ENCODE measurements around the gene ZNF277.

Gene ZNF277

DNA sequence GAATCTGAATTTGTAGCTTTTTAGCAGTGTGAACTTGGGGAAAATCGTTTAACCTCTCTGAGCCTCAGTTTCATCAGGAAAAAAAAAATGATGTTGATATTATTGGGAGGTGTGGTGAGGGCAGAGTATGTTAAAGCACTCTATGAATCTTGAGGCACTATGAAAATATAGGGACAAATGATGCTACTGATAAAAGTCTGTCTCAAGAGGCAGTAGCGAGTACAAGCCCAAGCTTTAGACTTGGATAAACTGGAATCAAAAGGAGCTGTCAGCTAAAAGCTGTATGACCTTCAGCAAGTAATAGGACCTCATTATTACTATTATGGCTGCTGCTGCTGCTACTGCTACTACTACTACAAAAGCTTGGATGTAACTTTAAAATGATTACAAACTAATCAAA is 8.4 kb downstream of the ZNF277 start:
- peaks cover 5% of the 10 kb centered on the region; the same call in 1 of the 2 replicates for H4K20me1 ChIP-seq (ENCODE audit: low read depth, low read length)
- TF ChIP-seq, protein P1, sequence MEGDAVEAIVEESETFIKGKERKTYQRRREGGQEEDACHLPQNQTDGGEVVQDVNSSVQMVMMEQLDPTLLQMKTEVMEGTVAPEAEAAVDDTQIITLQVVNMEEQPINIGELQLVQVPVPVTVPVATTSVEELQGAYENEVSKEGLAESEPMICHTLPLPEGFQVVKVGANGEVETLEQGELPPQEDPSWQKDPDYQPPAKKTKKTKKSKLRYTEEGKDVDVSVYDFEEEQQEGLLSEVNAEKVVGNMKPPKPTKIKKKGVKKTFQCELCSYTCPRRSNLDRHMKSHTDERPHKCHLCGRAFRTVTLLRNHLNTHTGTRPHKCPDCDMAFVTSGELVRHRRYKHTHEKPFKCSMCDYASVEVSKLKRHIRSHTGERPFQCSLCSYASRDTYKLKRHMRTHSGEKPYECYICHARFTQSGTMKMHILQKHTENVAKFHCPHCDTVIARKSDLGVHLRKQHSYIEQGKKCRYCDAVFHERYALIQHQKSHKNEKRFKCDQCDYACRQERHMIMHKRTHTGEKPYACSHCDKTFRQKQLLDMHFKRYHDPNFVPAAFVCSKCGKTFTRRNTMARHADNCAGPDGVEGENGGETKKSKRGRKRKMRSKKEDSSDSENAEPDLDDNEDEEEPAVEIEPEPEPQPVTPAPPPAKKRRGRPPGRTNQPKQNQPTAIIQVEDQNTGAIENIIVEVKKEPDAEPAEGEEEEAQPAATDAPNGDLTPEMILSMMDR (IDR thresholded peaks at IDR 0.05; ENCODE audit: insufficient read depth, low read length, poor library complexity, severe bottlenecking), result no peak
- no peak for TF ChIP-seq EZH2phosphoT487 (conservative IDR thresholded peaks at IDR 0.05; ENCODE audit: low read length)
- H3K36me3 ChIP-seq (ENCODE audit: low read length), result no peaks in the 10 kb centered on the region
- H3K9me3 ChIP-seq (ENCODE audit: insufficient read depth, low read length), result no peaks in the 10 kb centered on the region
- no peak overlapping the region for H3K4me3 ChIP-seq (ENCODE audit: insufficient read depth, low read length, poor library complexity, severe bottlenecking)
- no peak overlapping the region for H2AFZ ChIP-seq (ENCODE audit: low read depth, low read length, severe bottlenecking)
- H3K9ac ChIP-seq (ENCODE audit: low read length), result no peak overlapping the region
- no peaks in the 10 kb centered on the region for H3K9me2 ChIP-seq (replicated peaks; ENCODE audit: insufficient read depth, low read length)
- no peak overlapping the region for H3K4me2 ChIP-seq (ENCODE audit: low read depth, low read length, poor library complexity, severe bottlenecking)
- no peaks in the 10 kb centered on the region for H3K27me3 ChIP-seq (ENCODE audit: low read length)
- H3K79me2 ChIP-seq (ENCODE audit: insufficient read depth, low read length), result peaks cover 5% of the 10 kb centered on the region
- H3F3A ChIP-seq (ENCODE audit: insufficient read depth), result no peaks in the 10 kb centered on the region
- H3K27ac ChIP-seq (ENCODE audit: low read depth, low read length), result no peak overlapping the region

DNA sequence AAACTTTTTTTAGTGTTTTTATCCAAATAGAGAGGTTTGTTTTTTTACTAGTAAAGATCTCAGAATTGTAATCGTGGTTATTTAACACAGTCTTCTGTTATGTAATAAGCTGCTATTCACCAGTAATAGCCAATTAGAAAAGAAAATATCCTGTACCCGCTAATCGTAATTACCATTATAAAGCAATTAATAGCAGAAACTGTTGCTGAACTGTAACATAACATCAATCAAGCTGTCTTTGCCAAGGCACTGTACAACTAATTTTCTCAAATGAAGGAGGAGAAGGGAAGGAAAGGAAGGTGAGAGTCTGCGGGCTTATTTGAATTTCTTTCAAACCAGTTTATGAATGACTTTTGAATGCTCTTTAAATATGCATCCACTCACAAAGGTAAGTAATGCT is 9.3 kb downstream of the ZNF277 start:
- peaks cover 5% of the 10 kb centered on the region; the same call in 1 of the 2 replicates for H4K20me1 ChIP-seq (ENCODE audit: low read depth, low read length)
- H3K79me2 ChIP-seq (ENCODE audit: insufficient read depth, low read length), result peaks cover 5% of the 10 kb centered on the region
- no peak overlapping the region for H3K4me2 ChIP-seq (ENCODE audit: low read depth, low read length, poor library complexity, severe bottlenecking)

DNA sequence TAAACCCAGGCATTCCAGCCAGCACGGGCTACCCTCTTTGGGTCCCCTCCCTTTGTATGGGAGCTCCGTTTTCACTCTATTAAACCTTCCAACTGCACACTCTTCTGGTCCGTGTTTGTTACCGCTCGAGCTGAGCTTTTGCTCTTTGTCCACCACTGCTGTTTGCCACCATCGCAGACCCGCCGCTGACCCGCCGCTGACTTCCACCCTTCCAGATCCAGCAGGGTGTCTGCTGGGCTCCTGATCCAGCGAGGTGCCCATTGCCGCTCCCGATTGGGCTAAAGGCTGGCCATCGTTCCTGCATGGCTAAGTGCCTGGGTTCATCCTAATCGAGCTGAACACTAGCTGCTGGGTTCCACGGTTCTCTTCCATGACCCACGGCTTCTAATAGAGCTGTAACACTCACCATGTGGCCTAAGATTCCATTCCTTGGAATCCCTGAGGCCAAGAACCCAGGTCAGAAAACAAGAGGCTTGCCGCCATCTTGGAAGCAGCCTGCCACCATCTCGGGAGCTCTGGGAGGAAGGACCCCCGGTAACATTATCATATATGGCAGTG is 14.5 kb downstream of the ZNF277 start:
- Histone ChIP-seq H3K4me3 (ENCODE audit: insufficient read depth, low read length, poor library complexity, severe bottlenecking) (no peak overlapping the region), H4K20me1 (ENCODE audit: low read depth, low read length) (no peaks in the 10 kb centered on the region), H3K36me3 (ENCODE audit: low read length) (no peaks in the 10 kb centered on the region), H3K79me2 (ENCODE audit: insufficient read depth, low read length) (no peaks in the 10 kb centered on the region; the same call in none of the 2 replicates), H3K27ac (ENCODE audit: low read depth, low read length) (no peak overlapping the region), H3K9me2 (replicated peaks; ENCODE audit: insufficient read depth, low read length) (no peaks in the 10 kb centered on the region), H3F3A (ENCODE audit: insufficient read depth) (no peaks in the 10 kb centered on the region), H3K4me2 (ENCODE audit: low read depth, low read length, poor library complexity, severe bottlenecking) (no peak overlapping the region), H3K9me3 (ENCODE audit: insufficient read depth, low read length) (no peaks in the 10 kb centered on the region), H3K9ac (ENCODE audit: low read length) (no peak overlapping the region), H2AFZ (ENCODE audit: low read depth, low read length, severe bottlenecking) (no peak overlapping the region), H3K27me3 (ENCODE audit: low read length) (no peaks in the 10 kb centered on the region)
- TF ChIP-seq EZH2phosphoT487 (conservative IDR thresholded peaks at IDR 0.05; ENCODE audit: low read length), result no peak
- TF ChIP-seq, protein P1 (IDR thresholded peaks at IDR 0.05; ENCODE audit: insufficient read depth, low read length, poor library complexity, severe bottlenecking), result no peak

More for the DNA sequence above, 9.3 kb downstream of the ZNF277 start:
- H3K9me2 ChIP-seq (replicated peaks; ENCODE audit: insufficient read depth, low read length), result no peaks in the 10 kb centered on the region
- H3K9ac ChIP-seq (ENCODE audit: low read length), result no peak overlapping the region
- H3K27ac ChIP-seq (ENCODE audit: low read depth, low read length), result no peak overlapping the region
- H3K4me3 ChIP-seq (ENCODE audit: insufficient read depth, low read length, poor library complexity, severe bottlenecking), result no peak overlapping the region
- no peaks in the 10 kb centered on the region for H3F3A ChIP-seq (ENCODE audit: insufficient read depth)
- TF ChIP-seq, protein P1 (IDR thresholded peaks at IDR 0.05; ENCODE audit: insufficient read depth, low read length, poor library complexity, severe bottlenecking), result no peak
- no peak for TF ChIP-seq EZH2phosphoT487 (conservative IDR thresholded peaks at IDR 0.05; ENCODE audit: low read length)
- H3K27me3 ChIP-seq (ENCODE audit: low read length), result no peaks in the 10 kb centered on the region
- no peak overlapping the region for H2AFZ ChIP-seq (ENCODE audit: low read depth, low read length, severe bottlenecking)
- H3K9me3 ChIP-seq (ENCODE audit: insufficient read depth, low read length), result no peaks in the 10 kb centered on the region
- no peaks in the 10 kb centered on the region for H3K36me3 ChIP-seq (ENCODE audit: low read length)
